Left forelimb (tissue), 1 donor: ENCODE data around the gene RNFT2.

ENCODE experiments used
- DNase-seq: peaks from one replicate; pipeline ENCODE4 v3.0.0-alpha.2; 2018; ENCODE audit warnings: low spot score

Gene RNFT2

GRCh38 chr12:116879509-116880212 is 141.5 kb downstream of the RNFT2 start:
- DNase-seq: no peak

DNA sequence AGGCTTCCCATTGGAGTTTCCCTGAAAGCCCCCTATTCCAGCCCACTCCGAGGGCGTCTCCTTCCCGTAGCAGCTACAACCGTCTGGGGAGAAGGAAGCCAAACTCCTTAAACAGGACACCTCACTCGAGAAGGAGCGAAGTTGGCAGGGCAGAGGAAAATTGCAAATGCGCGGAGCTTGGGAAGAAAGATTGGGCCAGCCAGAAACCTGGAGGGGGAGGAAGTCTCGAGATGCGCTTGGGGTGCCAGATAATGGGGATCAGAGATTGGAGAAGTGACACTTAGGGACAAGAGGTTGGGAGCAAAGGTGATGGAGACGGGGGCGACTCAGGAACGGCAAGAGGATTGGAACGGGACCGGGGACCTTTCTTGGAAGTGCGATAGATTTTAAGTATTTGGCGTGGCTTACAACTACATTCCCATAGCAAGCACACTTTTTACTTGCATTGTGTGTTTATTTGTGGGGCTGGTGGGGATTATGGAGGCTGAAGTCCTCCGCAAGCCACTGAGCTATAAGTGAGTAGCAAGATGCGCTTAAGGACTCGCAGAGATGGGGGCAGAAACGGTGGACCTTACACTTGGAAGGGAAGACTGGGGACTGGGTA is 142.2 kb downstream of the RNFT2 start:
- DNase-seq: no peak

DNA sequence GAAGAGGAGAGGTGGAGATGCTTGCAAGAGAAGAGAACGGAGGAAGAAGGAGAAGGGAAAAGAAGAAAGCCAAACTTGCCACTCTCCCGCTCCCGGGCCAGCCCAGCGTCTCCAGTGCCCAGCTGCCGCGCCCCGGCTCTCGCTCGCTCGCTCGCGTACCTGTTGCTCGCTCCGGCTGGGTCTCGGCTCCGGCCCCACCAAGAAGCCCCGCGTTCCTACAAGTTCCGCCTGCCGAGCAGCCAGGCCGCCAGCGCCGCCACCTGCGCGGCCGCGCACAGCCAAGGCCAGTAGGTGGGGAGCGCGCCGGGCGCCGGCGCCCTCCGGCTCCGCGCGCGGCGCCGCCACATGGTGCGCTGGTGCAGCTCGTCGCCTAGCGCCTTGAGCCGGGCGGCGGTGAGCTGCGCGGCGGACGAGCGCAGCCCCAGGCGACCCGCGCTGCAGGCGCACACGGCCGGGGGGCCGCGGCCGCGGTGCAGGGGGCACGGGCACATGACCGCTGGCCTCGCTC is 142.8 kb downstream of the RNFT2 start:
- DNase-seq: no peak

- no peak for DNase-seq
These were observed 143.3 kb downstream of the RNFT2 start, which contains the start of gene HRK for GRCh38 chr12:116881325-116881876. Gene HRK, minus strand, starts transcription at chr12:116881441. Its CDS starts 134 bp downstream, at chr12:116881307.

DNA sequence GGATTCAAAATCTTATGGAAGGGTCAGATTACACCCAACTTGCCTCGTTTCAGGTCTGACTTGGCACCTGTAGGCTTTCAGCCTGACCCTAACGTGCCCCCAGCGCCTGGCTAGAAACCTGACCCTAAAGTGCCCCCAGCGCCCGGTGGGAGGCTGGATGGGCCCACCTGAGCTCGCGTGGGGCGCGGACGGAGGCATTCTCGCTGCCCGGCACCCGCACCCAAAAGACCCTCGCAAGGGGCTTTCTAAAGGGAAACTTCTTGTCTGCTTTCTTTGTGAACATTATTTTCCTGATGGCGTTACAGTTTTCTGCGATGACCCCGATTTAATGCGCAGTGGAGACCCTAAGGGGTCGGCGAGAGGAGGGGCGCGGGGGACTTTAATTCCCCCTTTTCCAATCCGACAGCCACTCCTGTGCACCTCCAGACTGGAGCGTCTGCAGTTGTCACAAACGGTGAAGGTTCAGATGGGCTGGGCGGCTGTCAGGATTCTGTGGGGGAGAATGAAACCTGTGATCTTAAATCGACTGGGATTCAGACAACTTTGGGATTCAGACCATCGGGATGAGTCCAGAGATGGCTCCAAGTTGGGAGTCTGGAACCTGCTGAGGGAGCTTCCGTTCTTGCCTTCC is 143.9 kb downstream of the RNFT2 start:
- no peak for DNase-seq

DNA sequence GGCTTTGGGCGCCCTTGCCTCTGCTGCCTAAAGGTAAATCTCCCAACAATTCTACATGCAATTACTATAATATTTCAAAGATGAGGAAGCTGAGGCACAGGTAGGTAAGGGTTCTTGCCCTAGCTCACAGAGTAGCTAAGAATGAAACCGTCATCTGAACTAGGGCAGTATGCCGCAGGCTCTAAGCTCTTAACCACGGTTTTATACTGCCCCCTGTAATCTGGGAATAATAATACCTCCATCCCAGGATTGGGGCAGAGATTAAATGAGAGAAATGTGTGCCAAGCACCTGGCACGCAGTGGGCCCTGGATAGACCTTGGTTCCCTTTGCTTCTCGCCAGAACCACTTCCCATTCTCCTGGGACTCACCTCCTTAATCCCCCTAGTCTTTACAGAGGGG is 144.6 kb downstream of the RNFT2 start:
- no peak for DNase-seq

DNA sequence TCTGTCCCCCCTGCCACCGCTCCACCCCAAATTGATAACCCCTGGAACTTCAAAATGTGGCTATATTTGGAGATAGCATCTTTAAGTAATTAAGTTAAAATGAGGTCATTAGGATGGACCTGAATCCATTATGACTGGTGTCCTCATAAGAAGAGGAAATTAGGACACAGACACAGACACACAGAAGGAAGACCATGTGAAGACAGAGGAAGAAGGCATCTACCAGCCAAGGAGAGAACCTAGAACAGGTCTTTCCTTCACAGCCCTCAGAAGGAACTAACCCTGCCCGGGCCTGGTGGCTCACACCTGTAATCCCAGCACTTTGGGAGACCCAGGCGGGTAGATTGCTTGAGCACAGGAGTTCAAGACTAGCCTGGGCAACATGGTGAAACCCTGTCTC is 146.8 kb downstream of the RNFT2 start:
- no peak for DNase-seq

- DNase-seq: no peak
These were observed 147.4 kb downstream of the RNFT2 start for GRCh38 chr12:116885491-116885890.

- DNase-seq: no peak
These were observed 149.1 kb downstream of the RNFT2 start for GRCh38 chr12:116887244-116887643.

GRCh38 chr12:116887897-116888296 is 149.8 kb downstream of the RNFT2 start:
- no peak for DNase-seq

- DNase-seq: no peak
These were observed 152.2 kb downstream of the RNFT2 start for GRCh38 chr12:116890330-116890729.

DNA sequence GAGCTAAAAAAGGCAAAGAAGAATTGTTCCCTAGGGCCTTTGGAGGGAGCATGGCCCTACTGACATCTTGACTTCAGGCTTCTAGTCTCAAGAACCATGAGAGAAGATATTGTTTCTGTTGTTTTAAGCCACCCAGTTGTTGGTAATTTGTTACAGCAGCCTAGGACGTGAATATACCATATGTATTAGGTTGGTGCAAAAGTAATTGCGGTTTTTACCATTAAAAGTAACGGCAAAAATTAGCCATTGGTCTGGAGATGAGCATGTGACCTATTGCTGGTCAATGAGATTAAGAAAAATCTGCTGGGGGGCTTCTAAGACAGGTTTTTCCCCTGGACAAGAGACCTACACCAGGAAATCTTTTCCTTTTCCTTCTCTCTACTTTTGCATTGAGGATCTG is 152.9 kb downstream of the RNFT2 start:
- DNase-seq: no peak

DNA sequence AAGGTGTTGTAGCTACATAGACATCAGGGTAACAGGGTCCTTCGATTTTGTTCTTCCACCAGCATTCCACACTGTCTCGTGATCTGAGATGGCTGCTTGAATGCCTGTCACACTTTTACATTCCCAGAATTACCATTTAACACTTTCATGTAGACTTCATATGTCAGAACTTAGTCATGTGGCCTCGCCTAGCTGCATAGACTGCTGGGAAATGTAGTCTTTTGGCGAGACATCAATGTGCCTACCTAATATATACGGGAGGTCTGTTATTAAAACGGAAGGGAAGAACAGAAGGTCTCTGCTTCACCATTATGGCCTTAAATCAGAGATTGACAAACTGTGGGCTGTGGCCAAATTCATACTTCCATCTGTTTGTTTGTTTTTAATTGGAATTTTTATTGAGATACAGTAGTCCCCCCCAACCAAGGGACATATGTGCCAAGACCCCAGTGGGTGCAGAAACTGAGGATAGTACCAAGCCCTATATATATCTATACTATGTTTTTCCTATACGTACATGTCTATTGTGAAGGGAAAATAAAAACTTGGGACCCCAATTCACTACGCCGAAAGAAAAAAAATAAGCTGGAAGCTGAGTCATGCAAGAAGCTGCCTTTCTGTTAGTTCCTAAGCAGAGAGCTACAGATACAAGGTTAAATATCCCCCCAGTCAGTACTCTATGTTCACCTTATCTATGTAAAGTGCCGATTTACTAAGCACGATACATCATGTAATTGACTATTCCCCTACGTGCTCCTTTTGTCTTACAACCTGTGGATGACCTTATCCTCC is 154.4 kb downstream of the RNFT2 start:
- DNase-seq: no peak

- no peak for DNase-seq
These were observed 156.8 kb downstream of the RNFT2 start for GRCh38 chr12:116894913-116895312.

- DNase-seq: no peak
These were observed 158.4 kb downstream of the RNFT2 start for GRCh38 chr12:116896411-116896924.

- no peak for DNase-seq
These were observed 159.4 kb downstream of the RNFT2 start for GRCh38 chr12:116897476-116897875.

GRCh38 chr12:116898669-116899068 is 160.6 kb downstream of the RNFT2 start:
- no peak for DNase-seq

DNA sequence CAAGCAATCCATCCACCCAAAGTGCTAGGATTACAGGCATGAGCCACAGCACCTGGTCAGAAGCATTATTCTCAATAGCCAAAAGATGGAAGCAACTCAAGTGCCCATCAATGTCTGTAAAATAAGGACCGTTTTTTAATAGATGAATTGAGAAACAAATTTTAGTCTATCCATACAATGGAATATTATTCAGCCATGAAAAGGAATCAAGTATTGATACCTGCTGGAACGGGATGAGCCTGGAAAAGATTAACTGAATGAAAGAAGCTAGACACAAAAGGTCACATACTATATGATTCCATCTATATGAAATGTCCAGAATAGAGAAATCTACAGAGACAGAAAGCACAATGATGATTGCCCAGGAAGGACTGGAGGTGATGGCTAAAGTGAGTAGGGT is 163.5 kb downstream of the RNFT2 start:
- no peak for DNase-seq
